GM20431 (cell line): ENCODE data around the gene EIF2S1.

Source experiments
- in situ Hi-C: fragments of 300-500 bp; cut with MseI, MboI; formaldehyde crosslinking; loops from one replicate; pipeline ENCODE4 v1.15.0; 2020; ENCODE audit warnings: low sequenced_read_pairs; ENCODE audit not compliant: unreplicated experiment

The EIF2S1 gene

DNA sequence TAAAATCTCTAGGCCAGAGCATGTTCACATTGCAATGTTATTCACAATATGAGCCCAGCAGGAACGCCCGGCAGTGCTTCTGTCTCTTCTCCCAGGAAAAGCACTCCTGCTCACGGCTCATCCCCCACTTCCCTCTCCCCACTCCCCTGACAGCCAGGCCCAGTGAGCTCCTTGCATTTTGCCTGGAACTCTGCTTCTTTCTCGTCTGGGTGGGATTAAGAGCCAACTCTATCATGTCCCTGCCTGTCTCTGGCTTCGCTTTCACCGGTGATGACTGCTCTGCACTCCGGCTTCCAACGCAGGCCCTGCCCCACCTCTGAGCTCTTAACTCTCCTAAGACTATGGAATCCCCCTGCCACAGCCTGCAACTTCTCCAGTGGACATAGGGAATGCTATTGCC lies 49.3 kb downstream of the EIF2S1 start:
- in situ Hi-C loops, result loop anchor here (25.0 kb wide), 1 partner anchor 303 kb away; the partner anchor contains the start of gene RDH12

- in situ Hi-C loops, result loop anchor here (25.0 kb wide), 1 partner anchor 302 kb away; the partner anchor contains the start of gene RDH12
Measured at GRCh38 chr14:67410313-67410712, 50.2 kb downstream of the EIF2S1 start.

DNA sequence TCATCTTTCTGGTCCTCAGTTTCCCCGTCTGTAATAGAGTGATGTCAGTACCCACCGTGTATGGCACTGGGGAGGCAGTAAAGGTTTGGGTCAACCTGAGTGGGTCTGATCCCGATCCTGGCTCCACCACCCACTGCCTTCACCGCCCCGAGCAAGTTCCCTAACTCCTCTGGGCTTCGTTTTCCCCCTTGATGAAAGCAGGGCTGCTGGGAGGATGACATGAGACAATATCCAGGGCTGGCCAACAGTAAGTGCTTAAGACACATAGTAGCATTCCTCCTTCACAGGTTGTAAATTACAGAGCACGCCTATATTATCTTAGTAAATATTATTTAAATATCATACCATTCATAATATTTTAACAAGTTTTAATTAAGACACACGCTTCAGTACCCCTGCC lies 51.2 kb downstream of the EIF2S1 start:
- in situ Hi-C loops, result loop anchor here (25.0 kb wide), 1 partner anchor 301 kb away; the partner anchor contains the start of gene RDH12

DNA sequence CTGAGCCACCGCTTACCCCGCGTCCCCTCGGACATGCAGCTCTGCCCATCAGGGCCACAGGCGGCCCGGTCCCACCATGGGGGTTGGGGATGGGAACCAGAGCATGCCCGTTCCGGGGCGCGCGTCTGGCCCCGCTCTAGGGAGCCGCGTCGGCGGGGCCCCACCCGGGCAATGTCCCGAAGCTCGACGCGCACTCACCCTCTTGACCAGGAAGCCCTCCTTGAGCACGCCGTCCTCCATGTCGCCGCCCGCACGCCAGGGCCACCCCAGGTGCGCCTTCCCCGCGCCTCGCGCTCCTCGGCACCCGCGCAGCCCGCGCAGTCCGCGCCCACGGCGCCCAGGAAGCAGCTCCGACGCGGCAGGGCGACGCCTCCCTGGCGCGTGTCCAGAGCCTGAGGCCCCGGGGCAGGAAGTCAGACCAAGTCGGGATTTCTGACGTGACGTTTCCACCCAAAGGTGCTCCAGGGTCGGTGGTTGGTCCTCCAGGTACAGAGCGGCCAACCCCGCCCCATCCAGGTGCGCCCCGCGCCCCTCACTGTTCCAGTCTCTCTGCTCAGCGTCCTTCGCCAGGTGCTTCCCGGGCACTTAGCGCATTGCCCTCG lies 51.8 kb downstream of the EIF2S1 start, which contains the start of gene PLEK2:
Gene PLEK2, minus strand, starts transcription at position 346 of the 602 bp plus-strand sequence. Its CDS starts 106 bp downstream, at position 240.
- in situ Hi-C loops, result loop anchor here (25.0 kb wide), 1 partner anchor 300 kb away; the partner anchor contains the start of gene RDH12

GRCh38 chr14:67413806-67414769 lies 54.0 kb downstream of the EIF2S1 start:
- in situ Hi-C loops, result loop anchor here (25.0 kb wide), 1 partner anchor 298 kb away; the partner anchor contains the start of gene RDH12

DNA sequence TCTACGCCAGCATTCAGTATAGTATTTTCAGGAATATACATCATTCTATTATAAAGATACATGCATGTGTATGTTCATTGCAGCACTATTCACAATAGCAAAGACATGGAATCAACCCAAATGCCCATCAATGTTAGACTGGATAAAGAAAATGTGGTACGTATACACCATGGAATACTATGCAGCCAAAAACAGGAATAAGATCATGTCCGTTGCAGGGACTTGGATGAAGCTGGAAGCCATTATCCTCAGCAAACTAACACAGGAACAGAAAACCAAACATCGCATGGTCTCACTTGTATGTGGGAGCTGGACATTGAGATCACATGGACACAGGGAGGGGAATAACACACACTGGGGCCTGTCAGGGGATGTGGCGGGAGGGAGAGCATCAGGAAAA lies 55.5 kb downstream of the EIF2S1 start:
- in situ Hi-C loops, result loop anchor here (25.0 kb wide), 1 partner anchor 297 kb away; the partner anchor contains the start of gene RDH12

GRCh38 chr14:67416085-67416484 lies 56.0 kb downstream of the EIF2S1 start:
- in situ Hi-C loops, result loop anchor here (25.0 kb wide), 1 partner anchor 296 kb away; the partner anchor contains the start of gene RDH12

DNA sequence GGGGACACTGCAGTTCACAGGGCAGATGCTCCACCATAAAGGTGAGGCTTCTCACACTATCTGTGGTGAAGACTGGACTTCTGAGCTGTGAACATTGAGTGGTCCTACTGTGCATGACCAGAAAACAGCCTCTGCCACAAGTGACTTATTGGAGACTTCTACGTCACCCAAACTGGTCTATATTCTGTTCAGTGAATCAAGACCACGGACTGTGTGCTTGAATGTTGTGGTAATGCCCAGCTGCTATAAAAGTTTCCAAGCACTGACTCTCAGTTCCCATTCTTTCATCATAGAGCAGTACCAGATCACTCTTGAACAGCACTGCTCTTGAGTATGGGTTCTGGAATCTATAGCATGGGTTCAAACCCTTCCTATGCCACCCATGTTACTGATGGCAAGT lies 56.7 kb downstream of the EIF2S1 start:
- in situ Hi-C loops, result loop anchor here (25.0 kb wide), 1 partner anchor 295 kb away; the partner anchor contains the start of gene RDH12

GRCh38 chr14:67417633-67418032 lies 57.5 kb downstream of the EIF2S1 start:
- in situ Hi-C loops, result loop anchor here (25.0 kb wide), 1 partner anchor 295 kb away; the partner anchor contains the start of gene RDH12

DNA sequence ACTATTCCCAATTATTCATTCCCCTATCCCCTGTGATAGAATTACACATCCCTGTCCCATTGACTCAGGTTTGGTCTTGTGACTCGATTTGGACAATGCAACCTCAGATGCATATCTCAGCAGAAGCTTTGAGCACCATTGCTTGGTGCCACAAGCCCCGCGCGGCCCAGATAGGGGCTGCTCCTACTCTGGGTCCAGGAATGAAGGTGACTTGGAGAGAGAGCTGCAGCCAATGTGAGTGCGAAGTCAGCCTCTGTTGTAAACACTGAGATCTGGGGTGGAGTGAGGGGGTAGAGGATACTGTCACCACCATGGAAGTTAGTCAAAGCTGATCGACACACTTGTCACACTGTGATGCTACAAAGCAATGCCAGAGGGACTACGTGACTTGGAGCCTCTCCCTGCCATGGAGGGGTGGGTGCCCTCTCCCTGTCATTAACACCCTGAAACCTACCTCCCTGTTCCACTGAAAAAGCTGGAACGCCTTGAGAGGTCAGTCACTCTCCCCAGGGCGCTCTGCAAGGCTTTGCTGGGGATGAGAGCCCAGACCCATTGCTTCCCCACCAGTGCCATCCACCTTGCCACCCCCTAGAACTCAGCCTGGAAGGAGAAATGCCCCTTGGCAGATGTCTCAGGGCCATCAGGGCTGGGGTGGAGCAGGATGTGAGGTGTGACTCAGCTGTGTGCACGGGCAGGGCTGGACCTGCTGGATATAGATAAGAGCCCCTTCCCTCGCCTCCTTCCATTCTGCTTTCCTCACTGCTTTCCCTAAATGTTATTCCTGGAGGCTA lies 58.5 kb downstream of the EIF2S1 start:
- in situ Hi-C loops, result loop anchor here (25.0 kb wide), 1 partner anchor 294 kb away; the partner anchor contains the start of gene RDH12

- in situ Hi-C loops, result loop anchor here (10.0 to 25.0 kb wide), 2 partner anchors 155 to 292 kb away; partner anchors contain the start of gene RDH12
Measured at GRCh38 chr14:67420102-67420739, 60.1 kb downstream of the EIF2S1 start.

- in situ Hi-C loops, result loop anchor here (10.0 to 25.0 kb wide), 2 partner anchors 153 to 291 kb away; partner anchors contain the start of gene RDH12
Measured at GRCh38 chr14:67421356-67422224, 61.5 kb downstream of the EIF2S1 start.

GRCh38 chr14:67423424-67423823 lies 63.3 kb downstream of the EIF2S1 start:
- in situ Hi-C loops, result loop anchor here (10.0 to 25.0 kb wide), 2 partner anchors 151 to 289 kb away; partner anchors contain the start of gene RDH12

- in situ Hi-C loops, result loop anchor here (10.0 to 25.0 kb wide), 2 partner anchors 150 to 288 kb away; partner anchors contain the start of gene RDH12
Measured at GRCh38 chr14:67424539-67424938, 64.4 kb downstream of the EIF2S1 start.

DNA sequence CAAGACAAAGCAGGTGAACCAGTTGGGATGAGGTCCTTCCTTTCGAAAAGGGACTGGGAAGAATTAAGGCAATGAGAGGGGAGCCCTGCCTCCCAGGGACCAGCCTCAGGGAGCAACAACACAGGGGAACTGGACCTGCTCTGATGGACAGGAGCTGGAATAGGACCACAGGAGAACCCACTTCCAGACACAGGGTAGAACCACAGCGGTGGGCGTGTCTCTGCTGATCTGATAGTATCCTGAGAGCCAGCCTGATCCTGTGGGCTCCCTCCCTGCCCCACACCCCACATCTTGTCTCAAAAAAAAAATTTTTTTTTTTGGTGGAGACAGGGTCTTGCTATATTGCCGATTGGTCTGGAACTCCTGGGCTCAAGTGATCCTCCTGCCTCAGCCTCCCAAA lies 65.5 kb downstream of the EIF2S1 start:
- in situ Hi-C loops, result loop anchor here (10.0 kb wide), 1 partner anchor 149 kb away; no protein-coding TSS in a partner anchor

DNA sequence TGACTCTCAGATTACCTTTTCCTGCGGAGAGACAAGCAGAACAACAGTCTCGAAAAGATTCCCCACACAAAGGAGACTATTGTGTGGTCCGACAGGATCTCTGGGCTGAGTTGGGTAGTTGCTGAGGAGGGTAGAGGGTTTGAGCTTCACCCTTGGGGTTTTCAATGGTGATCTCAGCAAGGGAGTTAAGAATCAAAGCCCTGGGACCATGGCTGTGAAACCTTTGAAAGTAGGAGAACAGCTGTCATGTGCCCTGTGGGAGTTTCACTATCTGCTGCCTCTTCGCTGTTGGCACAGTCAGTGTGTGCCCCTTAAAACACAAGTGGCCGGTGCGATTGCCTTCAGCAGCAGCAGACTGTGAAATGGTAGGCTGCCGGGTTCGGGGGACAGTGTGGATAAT lies 66.0 kb downstream of the EIF2S1 start:
- in situ Hi-C loops, result loop anchor here (10.0 kb wide), 1 partner anchor 149 kb away; no protein-coding TSS in a partner anchor

GRCh38 chr14:67426983-67427606 lies 67.0 kb downstream of the EIF2S1 start:
- in situ Hi-C loops, result loop anchor here (10.0 kb wide), 1 partner anchor 148 kb away; no protein-coding TSS in a partner anchor
